ENCODE data around the gene DOP1B.

Gene DOP1B

GRCh38 chr21:36184545-36184944 lies 27.9 kb downstream of the DOP1B start:
- TF ChIP-seq EZH2phosphoT487 (conservative IDR thresholded peaks at IDR 0.05; ENCODE audit: low read length) (no peak), CTCF (IDR thresholded peaks at IDR 0.05; ENCODE audit: insufficient read depth, low read length, poor library complexity, severe bottlenecking) (no peak)
- no peaks in the 10 kb centered on the region for H3K9me3 ChIP-seq (ENCODE audit: insufficient read depth, low read length)

DNA sequence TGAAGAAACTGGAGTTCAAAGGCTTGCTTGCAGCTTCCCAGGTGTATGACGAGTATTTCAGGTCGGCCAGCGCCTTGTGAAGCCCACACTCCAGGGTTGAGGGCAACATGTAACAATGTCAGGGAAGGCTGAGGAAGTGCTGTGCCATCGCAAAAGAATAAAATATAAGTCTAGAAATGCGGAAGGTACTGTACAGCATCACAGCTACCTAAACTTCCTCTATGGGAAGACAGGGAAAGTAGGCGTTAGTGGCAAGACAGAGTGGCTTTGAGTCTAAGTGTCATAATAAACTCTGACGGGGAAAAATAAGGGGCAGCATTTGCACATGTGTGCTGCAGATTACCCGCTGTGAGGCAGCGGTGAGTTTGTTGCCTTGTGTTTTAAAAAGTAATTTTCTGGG lies 28.9 kb downstream of the DOP1B start:
- no peak overlapping the region for H3K9ac ChIP-seq (ENCODE audit: low read length)
- no peak overlapping the region for H3K4me3 ChIP-seq (ENCODE audit: insufficient read depth, low read length, poor library complexity, severe bottlenecking)
- no peaks in the 10 kb centered on the region for H3K79me2 ChIP-seq (ENCODE audit: insufficient read depth, low read length)
- H3K27ac ChIP-seq (ENCODE audit: low read depth, low read length): no peak overlapping the region
- H2AFZ ChIP-seq (ENCODE audit: low read depth, low read length, severe bottlenecking): no peak overlapping the region
- H3K9me2 ChIP-seq (replicated peaks; ENCODE audit: insufficient read depth, low read length): no peaks in the 10 kb centered on the region
- H3K9me3 ChIP-seq (ENCODE audit: insufficient read depth, low read length): no peaks in the 10 kb centered on the region
- no peak overlapping the region for H3K4me2 ChIP-seq (ENCODE audit: low read depth, low read length, poor library complexity, severe bottlenecking)
- H3K36me3 ChIP-seq (ENCODE audit: low read length): no peaks in the 10 kb centered on the region
- no peaks in the 10 kb centered on the region for H4K20me1 ChIP-seq (ENCODE audit: low read depth, low read length)
- TF ChIP-seq EZH2phosphoT487 (conservative IDR thresholded peaks at IDR 0.05; ENCODE audit: low read length) (no peak), CTCF (IDR thresholded peaks at IDR 0.05; ENCODE audit: insufficient read depth, low read length, poor library complexity, severe bottlenecking) (no peak)
- no peaks in the 10 kb centered on the region for H3F3A ChIP-seq (ENCODE audit: insufficient read depth)
- H3K27me3 ChIP-seq (ENCODE audit: low read length): no peaks in the 10 kb centered on the region

More at GRCh38 chr21:36184545-36184944, 27.9 kb downstream of the DOP1B start:
- no peaks in the 10 kb centered on the region for H3K36me3 ChIP-seq (ENCODE audit: low read length)
- H2AFZ ChIP-seq (ENCODE audit: low read depth, low read length, severe bottlenecking): no peak overlapping the region
- no peaks in the 10 kb centered on the region for H3K27me3 ChIP-seq (ENCODE audit: low read length)
- no peak overlapping the region for H3K27ac ChIP-seq (ENCODE audit: low read depth, low read length)
- no peaks in the 10 kb centered on the region for H3K79me2 ChIP-seq (ENCODE audit: insufficient read depth, low read length)
- H3K4me3 ChIP-seq (ENCODE audit: insufficient read depth, low read length, poor library complexity, severe bottlenecking): no peak overlapping the region
- no peaks in the 10 kb centered on the region for H3K9me2 ChIP-seq (replicated peaks; ENCODE audit: insufficient read depth, low read length)
- no peaks in the 10 kb centered on the region for H3F3A ChIP-seq (ENCODE audit: insufficient read depth)
- no peak overlapping the region for H3K9ac ChIP-seq (ENCODE audit: low read length)
- H3K4me2 ChIP-seq (ENCODE audit: low read depth, low read length, poor library complexity, severe bottlenecking): no peak overlapping the region
- no peaks in the 10 kb centered on the region for H4K20me1 ChIP-seq (ENCODE audit: low read depth, low read length)

DNA sequence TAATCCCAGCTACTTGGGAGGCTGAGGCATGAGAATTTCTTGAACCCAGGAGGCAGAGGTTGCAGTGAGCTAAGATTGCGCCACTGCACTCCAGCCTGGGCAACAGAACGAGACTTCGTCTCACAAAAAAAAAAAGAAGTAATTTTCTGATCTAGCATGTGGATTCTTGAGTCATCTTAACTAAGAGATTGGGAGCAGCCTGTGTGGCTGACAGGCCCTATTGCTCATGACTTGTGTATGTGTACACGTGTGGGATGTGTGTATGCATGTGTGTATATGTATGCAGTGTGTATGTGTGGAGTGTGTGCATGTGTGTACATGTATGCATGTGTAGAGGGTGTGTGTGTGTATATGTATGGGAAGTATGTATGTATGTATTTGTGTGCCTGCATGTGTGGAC lies 29.5 kb downstream of the DOP1B start:
- Histone ChIP-seq H3K79me2 (ENCODE audit: insufficient read depth, low read length) (no peaks in the 10 kb centered on the region), H3K9ac (ENCODE audit: low read length) (no peak overlapping the region), H4K20me1 (ENCODE audit: low read depth, low read length) (no peaks in the 10 kb centered on the region), H2AFZ (ENCODE audit: low read depth, low read length, severe bottlenecking) (no peak overlapping the region), H3K27me3 (ENCODE audit: low read length) (no peaks in the 10 kb centered on the region), H3K9me3 (ENCODE audit: insufficient read depth, low read length) (no peaks in the 10 kb centered on the region), H3F3A (ENCODE audit: insufficient read depth) (no peaks in the 10 kb centered on the region), H3K27ac (ENCODE audit: low read depth, low read length) (no peak overlapping the region), H3K4me2 (ENCODE audit: low read depth, low read length, poor library complexity, severe bottlenecking) (no peak overlapping the region), H3K36me3 (ENCODE audit: low read length) (no peaks in the 10 kb centered on the region), H3K4me3 (ENCODE audit: insufficient read depth, low read length, poor library complexity, severe bottlenecking) (no peak overlapping the region), H3K9me2 (replicated peaks; ENCODE audit: insufficient read depth, low read length) (no peaks in the 10 kb centered on the region)
- TF ChIP-seq CTCF (IDR thresholded peaks at IDR 0.05; ENCODE audit: insufficient read depth, low read length, poor library complexity, severe bottlenecking) (no peak), EZH2phosphoT487 (conservative IDR thresholded peaks at IDR 0.05; ENCODE audit: low read length) (no peak)

Measured in SU-DHL-6 (cell line).